ENCODE data around the gene ASIC3.

The ASIC3 gene

GRCh38 chr7:151056666-151057505 lies 8.6 kb downstream of the ASIC3 start:
- no peak for DNase-seq (ENCODE audit: low spot score)

DNA sequence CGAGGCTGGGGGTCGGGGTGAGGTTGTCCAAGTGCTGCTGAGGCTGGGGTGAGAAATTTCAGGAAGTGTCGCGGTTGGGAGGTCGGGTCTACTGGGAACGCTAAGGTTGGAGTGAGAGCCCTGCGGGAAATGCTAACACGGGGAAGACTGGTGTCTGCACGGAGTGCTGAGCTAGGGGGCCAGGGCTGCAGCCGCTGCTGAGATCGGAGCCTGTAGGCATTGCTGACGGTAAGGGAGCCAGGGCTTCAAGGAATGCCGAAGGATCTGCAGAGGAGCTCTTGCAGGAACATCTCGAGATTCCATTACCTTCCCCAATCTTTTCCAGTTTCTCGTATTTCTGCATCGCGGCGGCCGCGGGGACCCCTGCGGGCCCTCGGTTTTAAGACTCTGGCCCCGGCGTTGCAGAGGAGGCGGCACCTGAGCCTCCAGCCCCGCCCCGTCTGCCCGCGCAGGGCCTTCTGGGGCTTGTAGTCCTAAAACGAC lies 9.2 kb downstream of the ASIC3 start, which contains the start of gene CDK5:
CDK5 (minus strand) TSS at position 392 of the 483 bp plus-strand sequence; CDS start at position 343, 49 bp downstream.
- no peak for DNase-seq (ENCODE audit: low spot score)

DNA sequence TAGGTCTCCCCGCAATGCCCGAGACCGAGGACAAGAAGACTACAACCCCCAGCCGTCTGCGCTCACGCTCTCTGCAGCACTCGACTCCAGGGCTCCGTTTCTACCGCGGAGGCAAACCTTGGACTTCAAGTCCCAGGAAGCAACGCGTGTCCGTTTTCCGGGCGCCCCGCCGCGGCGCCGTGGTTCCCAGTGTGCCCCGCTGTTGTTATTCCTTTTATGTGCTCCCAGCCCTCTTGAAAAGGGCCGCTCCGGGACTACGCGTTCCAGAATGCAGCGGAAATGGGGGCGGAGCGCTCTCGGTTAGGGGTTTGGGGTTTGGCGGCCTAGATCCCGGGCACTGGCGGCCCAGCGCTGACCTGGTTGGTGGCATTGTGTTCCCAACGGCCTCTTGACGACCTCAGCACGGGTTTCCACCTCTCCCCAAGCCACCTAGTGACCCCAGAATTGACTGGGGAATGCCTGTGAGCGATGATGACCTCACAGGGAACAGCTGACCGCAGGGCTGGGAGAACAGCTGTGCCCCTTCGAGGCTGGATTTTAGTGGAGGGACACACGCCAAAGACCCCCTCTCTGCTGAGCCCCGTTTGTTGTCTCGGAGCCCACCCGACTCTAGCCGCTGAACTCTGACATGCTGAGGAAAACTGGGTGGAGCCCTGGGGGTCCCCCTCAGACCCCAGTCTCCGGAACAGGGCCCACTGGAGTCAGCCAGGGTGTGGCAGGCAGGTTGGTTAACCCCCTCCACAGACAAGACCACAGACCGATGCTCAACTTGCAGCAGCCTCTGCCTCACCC lies 9.9 kb downstream of the ASIC3 start:
- peak; percentile 100 for DNase-seq (ENCODE audit: low spot score)

GRCh38 chr7:151058781-151059366 lies 10.5 kb downstream of the ASIC3 start:
- DNase-seq (ENCODE audit: low spot score): no peak

DNA sequence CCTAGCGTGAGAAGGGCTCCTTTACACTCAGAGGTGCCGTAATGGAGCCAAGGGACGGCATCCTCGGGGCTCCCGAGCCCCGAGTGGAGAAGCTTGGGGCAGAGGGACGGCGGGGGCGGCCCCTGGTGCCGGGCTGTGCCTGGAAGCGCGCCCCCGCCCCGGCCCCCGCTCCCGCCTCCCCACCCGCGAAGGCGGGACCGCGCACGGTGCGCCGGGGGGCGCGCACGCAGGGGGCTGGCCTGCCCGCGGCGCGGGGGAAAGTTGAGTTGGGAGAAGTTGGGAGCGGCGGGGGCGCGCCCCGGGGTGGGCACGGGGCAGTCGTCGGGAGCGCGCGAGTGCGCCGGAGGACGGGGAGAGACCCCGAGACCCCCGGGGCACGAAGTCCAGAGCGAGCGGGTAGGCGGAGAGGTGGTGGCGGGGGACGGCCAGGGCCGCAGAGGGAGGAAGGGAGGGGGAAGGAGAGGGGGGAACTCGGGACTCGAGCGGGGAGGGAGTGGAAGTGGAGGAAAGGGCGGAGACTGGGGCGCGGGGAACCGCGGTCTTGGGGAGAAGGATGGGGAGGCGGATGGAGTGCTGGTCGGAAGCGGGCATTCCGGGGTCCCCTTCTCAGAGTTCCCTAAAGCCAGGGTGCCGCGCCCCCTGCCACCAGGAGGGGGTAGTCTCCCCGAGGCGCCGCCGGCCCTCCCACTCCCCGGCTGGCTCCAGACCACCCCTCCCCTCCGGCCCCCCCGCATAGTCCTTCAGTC lies 11.2 kb downstream of the ASIC3 start, which contains the start of gene SLC4A2:
SLC4A2 (plus strand) TSS at position 223 of the 746 bp plus-strand sequence. CDS start 2,399 bp downstream, outside the sequence.
- peak; percentile 77 for DNase-seq (ENCODE audit: low spot score)

DNA sequence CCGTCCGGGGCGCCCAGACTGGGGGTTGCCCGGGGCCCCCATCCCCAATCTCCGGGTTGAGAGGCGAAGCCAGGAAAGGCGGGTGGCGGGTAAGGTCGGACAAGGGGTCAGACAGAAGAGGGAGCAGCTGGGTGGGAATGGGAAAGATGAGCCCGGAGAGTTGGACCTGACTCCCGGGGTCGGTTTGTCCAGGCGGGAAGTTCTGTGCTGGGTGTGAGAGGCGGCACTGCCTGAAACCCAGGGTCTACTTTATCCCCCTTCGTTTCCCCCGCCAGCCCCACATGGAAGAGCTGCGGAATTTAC lies 11.7 kb downstream of the ASIC3 start:
- no peak for DNase-seq (ENCODE audit: low spot score)

- DNase-seq (ENCODE audit: low spot score): no peak
Measured at GRCh38 chr7:151060416-151061212, 12.3 kb downstream of the ASIC3 start.

DNA sequence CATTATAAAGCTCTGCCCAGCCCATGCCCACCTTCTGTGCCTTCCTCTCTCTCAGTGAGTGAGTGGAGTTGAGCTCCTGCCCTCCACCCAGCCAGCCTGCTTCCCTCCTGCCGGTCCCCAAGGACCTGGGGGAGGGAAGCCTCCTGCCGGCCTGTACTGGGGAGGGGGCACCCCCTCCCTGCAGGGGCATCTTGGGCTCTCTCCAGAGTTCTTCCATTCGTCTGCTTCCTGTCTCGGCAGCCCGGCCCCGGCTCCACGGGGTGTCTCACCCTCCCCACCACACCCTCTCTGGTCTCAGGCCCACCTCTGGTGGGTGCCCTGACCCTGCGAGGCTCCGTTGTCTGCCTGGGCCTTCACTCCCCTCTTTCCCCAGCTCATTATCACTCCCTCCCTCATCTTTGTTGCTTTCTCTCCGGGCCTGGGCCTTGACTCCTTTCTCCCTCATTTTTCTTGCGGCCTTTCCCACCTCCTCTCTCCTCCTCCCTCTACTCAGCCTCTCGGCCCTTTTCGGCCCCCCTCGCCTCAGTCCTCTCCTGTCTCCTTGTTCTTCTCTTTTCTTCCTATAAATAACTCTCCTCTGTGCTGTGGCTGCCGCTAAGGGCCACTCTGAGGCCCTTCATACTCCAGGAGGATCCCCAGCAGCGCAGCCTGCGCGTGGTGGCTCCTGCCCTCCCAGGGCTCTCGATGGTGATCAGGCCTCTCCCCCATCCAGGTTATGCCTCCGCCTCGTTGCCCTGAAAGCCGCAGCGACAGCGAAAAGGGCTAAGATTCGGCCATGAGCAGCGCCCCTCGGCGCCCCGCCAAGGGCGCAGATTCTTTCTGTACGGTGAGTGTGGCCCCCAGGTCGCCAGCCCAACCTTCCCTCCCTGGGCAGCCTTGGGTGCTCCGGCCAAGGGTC lies 13.1 kb downstream of the ASIC3 start:
- DNase-seq (ENCODE audit: low spot score): no peak

GRCh38 chr7:151062111-151062398 lies 13.7 kb downstream of the ASIC3 start:
- DNase-seq (ENCODE audit: low spot score): no peak

DNA sequence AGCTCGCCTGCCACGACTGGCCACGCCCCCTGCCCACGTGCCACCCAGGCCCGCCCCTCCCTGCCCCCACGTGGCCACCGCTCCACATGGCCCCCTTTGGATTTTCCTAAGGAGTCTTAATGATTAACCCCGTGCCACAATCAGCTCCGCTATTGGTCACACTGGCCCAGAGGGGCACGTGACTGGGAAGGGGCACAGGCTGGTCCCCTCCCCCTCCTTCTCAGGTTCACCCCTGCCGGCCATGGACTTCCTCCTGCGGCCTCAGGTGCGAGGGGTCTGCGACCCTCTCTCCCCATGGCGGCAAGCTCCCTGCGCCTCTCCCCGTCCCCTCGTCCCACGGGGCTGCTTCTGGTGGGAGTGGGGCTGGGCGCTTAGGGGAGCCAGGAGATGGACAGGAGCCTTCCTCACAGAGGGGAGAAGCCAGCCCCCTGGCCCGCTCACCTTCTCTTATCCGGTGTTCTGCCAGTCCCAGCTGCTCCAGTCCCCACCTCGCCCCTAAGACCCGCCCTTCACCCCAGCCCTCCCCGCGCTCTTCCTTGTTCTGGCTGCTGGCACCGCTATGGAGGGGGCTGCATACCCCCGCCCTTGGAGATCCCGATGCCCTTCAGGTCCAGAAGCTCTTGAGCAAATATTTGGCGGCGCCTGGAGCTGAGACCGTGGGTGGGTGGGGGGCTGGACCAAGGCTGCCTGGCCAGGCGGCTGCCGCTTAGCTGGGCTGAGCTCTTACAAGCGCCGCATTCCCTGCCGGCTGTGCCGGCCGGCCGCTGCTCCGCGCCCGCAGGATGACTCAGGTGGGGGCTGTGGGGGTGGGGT lies 14.3 kb downstream of the ASIC3 start:
- no peak for DNase-seq (ENCODE audit: low spot score)

DNA sequence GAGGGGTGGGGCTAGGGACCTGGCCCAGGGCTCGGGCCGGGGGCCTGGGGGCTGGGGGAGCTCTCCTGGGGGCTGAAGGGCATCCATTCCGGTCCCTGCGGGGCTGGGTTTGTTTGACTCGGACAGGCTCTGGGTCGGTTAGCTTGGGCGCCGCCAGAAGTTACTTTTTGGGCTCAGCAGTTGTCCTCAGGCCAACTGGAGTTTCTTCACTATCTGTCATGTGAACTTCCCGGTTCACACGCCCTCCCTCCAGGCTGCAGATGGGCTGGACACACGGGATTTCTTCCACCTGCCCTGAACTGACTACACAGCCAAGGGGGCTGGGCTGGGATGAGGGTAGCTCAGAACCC lies 14.9 kb downstream of the ASIC3 start:
- DNase-seq (ENCODE audit: low spot score): no peak

- no peak for DNase-seq (ENCODE audit: low spot score)
Measured at GRCh38 chr7:151064454-151064853, 16.1 kb downstream of the ASIC3 start.

GRCh38 chr7:151064993-151065392 lies 16.7 kb downstream of the ASIC3 start:
- DNase-seq (ENCODE audit: low spot score): no peak

GRCh38 chr7:151065516-151065915 lies 17.2 kb downstream of the ASIC3 start:
- no peak for DNase-seq (ENCODE audit: low spot score)

DNA sequence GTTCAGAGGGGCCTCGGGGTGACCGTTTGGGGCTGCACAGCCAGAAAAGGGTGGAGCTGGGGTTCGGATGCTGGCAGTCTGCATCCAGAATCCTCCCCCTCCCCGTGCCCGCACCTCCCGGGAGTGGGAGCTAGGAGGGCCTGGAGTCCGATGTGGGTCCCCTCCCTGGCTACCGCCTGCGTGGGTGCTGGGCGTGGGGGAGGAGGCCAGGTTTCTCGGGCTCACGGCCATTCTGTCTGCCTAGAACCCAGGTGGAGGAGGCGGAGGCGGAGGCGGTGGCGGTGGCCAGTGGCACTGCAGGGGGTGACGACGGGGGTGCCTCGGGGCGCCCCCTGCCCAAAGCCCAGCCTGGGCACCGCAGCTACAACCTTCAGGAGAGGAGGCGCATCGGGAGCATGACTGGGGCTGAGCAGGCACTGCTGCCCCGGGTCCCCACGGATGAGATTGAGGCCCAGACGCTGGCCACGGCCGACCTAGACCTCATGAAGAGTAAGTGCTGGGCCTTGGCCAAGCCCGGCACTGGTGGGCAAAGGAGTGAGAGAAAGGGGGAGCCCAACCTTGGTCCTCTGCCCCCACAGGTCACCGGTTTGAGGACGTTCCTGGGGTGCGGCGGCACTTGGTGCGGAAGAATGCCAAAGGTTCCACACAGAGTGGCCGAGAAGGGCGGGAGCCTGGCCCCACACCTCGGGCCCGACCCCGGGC lies 18.1 kb downstream of the ASIC3 start:
- DNase-seq (ENCODE audit: low spot score): no peak

GRCh38 chr7:151068069-151068773 lies 19.9 kb downstream of the ASIC3 start:
- DNase-seq (ENCODE audit: low spot score): no peak

GRCh38 chr7:151069841-151070573 lies 21.7 kb downstream of the ASIC3 start:
- DNase-seq (ENCODE audit: low spot score): no peak

DNA sequence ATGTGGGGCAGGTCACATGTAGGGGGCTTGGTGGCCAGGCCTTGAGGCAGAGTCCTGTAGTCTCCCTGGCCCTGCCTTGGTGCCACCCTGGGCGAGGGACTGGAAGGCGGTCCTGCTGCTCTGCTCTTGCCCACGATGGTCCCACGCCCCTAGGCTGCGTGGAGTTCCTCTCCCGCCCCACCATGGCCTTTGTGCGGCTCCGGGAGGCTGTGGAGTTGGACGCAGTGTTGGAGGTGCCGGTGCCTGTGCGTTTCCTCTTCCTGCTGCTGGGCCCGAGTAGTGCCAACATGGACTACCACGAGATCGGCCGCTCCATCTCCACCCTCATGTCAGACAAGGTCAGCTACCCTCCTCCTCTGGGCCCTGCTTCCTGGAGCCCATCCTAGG lies 22.2 kb downstream of the ASIC3 start:
- DNase-seq (ENCODE audit: low spot score): no peak

All from LoVo (cell line).